Kidney capillary endothelial cell (primary cell): Measurements from ENCODE around the gene PTPRM.

ENCODE experiments used
- DNase-seq: peaks from one replicate; pipeline ENCODE4 v3.0.0-alpha.2; 2018; ENCODE audit warnings: low spot score

Gene PTPRM

DNA sequence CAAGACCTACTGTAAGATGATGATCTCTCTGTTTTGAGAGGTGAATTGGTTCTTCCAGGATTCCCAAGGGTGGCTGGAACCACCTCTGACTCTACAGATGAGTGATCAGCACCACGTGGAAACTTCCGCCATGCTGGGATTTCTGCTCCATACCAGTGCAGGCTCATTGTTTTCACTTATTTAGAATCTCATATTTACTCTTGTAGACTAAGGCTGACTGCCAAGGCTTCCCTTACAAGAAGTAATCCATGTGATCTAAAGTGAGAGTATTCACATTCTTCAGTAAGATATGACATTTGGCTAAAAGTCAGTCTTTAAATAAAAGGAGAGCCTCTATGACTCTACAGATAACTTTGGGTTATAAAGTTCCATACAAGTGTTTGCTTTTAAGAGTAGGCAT lies 719.2 kb downstream of the PTPRM start:
- no peak for DNase-seq

DNA sequence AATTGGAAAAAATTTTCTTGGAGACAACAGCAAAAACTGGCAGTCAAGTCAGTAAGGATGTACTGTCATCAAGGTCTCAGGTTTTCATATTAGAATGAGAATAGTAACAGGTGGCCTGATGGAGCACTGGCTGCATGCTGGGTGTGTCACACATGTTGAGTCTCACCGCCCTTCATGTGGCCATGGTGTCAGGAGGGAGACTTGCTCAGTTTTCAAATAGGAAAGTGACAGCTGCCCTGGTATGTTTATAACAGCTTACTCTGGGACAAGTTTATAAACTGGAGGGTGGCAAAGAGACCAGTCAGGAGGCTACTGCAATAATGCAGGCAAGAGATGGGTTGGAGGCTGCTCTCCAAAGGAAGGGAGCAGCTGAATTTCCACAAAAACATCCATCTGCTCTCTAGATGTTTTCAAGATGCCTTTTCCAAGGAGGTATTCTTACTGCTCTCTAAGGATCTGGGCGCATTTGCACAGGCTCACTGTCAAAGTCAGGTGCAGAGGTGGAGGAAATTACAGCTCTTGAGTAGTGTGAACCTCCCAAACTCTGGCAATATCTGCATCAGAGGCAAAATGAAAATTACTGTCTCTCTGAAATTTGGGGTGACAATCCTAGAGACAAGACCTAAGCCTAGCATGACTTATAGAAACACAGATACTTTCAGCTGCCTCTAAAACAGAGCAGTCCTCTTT lies 720.2 kb downstream of the PTPRM start:
- DNase-seq: no peak

DNA sequence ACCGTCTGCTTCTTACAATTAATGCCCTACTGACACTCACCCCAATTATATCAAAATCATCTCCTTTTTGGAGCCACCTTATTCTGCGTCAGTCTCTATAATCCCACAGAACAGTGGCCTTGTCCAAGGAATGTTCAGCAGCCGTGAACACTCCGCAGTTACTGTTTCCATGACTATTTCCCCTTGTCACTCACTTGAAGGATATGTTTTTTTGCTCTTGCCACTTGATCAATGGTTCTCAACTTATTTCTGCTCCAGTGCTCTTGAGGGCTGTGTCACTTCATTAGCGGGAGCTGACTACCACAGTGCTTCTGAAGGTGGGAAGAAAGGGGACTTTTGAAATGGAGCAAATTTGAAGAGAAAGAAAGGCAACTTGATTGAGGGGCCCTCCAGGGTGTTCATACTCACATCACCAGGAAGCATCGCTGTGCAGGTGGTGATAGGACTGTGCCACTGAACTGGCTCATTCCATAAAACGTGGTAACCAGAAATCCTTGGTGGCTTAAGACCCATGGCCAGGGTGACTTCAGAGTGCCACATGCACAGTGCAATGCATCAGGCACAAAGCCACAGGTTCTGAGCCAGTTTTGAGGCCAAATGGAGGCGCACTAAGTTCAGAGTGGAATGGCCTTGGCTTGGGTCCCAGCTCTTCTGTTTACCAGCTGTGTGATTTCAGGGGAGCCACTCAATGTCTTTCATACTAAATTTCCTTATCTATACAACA lies 721.5 kb downstream of the PTPRM start:
- DNase-seq: no peak

DNA sequence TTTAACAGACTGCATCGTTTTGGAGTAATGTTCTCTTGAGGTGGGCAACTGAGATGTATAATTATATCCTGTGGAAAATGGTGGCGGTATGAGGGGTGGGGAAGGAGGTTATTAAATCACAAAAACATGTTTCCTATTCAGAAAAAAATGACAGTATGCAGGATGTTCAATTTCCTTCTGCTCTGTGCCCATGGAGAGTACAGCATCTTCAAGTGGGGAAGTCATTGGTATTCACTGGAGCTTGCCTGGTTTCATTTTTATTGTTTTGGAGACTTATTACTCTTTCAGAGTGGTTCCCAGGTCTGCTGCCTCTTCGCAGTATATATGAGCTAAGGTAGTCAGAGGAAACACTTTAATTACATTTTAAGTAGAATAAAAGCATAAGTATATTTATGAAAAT lies 723.3 kb downstream of the PTPRM start:
- no peak for DNase-seq

DNA sequence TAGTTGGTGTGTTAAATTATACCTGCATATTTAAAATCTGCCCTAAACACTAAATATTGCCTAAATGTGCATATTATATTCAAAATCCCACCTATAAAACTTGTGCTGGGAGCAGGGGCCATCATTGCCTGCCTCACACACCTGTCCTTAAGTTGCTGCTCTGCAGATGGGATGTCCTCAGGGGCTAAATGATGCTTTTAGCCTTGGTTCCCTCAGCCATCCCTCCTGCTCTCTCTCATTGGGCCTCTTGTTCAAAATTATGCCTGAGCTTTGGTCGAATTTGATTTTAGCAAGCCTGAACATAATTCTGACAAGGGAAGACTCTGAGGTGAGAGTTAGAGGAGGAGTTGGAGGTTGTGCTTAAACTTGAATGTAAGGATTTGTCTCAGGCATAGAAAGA lies 723.8 kb downstream of the PTPRM start:
- no peak for DNase-seq

DNA sequence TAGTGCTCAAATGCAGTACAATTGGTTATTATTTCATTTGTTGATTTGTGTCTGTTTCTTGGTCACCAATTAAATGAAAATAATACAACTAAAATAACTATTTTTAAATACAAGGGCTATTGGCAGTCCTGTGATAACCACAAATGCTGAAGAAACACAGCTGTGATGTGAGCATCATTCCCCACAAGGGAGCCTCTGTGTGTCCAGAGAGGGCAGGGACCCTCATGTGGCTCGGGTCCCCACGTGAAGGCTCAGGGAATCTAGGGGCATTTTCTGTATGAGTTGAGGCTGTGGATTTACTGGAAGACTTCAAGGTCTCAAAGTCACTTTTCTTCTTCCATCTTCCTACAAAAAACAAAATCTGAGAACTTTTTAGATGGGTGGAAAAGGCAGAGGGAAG lies 726.1 kb downstream of the PTPRM start:
- no peak for DNase-seq

DNA sequence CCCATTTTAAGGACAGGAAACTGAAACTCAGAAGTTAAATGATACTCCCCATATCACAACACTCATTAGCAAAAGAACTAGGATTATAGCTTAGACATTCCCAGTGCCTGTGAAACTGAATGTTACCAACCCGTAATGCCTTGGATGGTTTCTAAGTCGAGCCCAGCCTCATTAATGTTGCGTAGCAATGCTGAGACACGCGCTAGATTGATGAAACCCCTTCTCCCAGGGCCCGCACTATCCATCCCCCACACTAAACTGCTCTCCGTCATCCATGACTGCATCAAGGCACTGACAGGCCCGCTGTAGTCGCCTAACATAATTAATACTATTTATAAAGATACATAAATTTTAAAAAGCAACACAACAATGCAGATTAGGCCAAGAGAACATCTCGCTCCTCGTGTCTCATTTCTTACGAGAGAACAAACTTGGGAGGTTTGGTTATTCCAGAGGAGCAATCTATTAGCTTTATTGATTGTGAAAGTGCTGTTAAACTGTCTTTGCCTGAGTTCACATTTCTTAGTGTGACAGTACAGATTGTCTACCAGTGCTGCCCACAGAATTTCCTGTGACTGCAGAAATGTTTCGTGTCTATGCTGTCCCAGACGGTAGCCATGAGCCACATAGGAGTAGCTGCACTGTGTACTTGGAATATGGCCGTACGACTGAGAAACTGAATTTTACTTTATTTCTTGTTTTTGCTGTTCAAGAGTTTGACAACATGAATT lies 729.9 kb downstream of the PTPRM start:
- no peak for DNase-seq

DNA sequence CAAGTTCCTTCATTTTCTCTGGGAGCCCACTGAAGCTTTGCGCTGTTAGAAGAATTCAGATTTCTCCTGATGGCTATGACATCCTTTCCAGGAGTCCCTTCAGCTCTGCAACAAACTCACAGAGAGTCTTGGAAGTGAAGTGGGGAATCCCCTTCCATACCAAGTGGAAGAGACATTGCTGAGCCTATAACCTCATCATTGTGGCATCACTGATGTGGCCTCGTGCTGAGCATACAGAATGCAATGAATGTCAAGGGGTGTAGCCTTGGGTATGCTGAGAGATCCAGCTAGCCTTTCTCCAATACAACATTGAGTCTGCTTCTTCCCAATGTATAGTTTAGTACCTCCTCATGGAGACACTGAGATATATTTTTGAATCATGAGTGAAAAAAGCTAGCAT lies 731.1 kb downstream of the PTPRM start:
- DNase-seq: no peak

DNA sequence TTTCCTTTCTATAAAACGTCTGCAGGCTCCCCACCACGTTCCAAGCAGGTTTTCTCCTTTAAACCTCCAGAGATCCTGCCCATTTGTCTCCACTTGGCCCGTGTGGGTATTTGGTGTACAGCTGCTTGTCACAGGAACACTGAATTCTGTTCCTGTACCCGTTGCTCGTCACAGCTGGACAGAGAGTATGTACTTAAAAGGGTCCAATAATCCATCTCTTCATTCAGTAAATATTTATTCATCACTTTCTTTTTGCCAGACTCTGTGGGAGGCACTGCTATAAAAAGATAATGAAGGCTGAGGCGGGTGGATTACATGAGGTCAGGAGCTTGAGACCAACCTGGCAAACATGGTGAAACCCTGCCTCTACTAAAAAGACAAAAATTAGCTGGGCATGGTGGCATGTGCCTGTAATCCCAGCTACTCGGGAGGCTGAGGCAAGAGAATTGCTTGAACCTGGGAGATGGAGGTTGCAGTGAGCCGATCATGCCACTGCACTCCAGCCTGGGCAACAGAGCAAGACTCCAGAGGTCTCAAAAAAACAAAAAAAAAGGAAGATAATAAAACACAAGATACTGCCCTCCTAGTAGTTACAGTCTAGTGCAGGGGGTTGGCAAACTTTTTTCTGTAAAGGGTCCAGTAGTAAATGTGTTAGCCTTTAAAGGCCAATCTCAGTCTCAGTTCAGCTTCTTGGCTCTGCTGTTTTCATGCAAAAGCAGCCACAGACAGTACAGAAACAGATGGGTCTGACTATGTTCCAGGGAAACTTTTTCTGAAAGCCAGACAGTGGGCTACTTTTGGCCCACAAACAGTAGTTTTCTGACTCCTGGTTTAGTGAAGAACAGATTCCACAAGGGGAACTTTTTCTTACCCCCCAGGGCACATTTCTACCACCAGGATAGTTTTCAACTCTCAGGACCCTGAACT lies 732.2 kb downstream of the PTPRM start:
- DNase-seq: no peak

DNA sequence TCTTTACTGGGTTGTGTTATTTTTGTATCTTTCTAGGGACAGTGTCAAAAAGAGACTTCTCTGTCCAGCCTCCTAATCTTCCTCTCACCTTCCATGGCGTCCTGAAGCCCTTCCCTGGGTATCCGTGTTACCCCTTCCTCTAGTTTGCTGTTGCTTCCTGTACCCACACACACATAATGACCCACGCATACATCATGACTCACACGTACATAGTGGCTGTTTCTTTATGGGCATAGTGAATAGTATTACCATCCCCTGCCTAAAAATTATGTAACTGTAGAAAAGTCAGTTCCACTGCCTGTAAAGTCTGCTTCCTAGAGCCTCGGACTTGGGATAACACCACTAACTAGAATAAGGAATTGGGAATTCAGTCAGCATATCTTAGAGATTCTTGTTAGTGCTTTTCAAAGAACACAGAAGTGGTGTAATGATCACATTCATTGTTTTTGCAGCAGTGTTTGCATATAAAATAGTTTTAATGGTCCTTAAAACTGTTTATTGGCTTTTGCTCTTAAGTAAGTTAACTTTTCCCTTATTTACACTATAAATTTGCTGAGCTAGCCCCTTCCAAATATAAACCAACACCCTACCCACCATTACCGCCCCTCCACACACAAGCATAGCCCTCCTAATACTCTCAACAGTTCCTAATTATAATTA lies 733.8 kb downstream of the PTPRM start:
- DNase-seq: peak; percentile 4

DNA sequence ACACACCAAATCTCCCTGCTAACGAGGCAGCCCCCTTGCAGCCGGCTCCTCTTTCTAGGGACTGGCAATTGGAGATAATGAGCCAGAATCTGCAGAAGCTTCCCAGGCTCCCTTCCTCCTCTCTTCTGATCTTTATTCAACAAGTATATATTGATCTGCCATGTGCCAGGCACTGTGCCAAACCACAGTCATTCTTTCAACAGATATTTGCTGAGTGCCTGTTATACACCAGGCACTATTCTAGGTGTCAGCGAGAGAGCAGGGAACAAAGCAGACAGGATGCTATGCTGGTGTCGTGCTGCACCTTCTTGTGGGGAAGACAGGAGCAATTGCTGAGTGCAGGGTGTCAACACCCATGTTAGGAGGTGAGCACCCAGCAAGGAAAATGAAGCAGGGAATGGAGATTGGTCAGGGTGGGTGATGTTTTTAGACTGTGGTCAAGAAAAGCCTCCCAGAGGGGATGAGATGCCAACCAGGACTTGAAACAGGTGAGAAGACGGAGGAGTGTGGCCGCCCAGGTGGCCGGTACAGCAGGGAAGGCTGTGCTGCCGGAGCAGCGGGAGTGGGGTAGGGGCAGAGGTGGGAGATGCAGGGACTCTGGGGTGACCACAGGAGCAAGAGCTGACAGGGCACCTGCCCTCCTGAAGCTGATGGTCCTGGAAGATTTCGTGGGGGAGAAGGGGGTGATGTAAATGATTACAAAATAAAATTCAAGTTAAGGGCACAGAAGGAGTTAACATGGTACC lies 734.5 kb downstream of the PTPRM start:
- no peak for DNase-seq

DNA sequence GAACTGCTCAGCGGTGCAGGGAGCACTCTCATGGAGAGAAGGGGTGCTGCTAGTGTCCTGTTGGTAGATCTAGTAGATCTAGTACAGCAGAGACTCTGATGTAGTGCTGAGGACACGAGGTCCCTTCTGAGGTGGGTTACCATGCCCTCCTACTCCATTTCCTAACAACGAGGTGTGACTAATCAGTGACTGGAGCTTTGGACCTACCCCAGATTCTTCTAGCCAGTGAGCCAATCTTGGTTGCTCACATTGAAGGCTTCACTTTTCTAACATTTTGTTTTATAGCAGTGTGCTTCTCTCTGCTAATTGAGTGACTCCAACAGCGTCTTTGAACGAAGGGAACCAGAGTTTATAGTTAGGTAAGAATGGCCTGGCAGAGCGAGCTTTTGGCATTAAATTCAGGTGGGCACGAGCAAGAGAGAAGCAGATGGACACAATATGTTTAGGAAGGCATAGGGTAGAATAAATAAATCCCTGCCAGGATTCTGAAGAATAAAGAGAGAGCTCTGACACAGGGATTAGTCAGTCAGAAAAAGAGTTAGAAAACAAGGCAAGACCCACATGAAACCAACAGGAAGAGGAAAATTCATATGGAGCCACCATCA lies 736.1 kb downstream of the PTPRM start:
- peak; percentile 21 for DNase-seq

DNA sequence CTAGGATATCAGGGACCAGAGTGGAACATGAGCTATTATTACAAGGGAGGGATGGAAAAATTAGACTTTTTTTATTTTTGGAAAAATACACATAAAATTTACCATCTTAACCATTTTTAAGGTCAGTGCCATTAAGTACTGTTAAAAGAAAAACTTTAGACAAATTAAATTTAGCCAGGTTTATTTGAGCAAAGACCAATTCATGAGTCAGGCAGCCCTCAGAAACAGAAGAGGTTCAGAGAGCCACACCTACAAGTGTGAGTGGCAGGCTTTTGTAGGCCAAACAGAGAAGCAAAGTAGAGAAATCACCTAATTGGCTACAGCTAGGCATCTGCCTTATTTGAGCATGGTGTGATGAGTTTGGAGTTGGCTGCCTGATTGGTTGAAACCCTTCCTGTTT lies 740.8 kb downstream of the PTPRM start:
- no peak for DNase-seq

DNA sequence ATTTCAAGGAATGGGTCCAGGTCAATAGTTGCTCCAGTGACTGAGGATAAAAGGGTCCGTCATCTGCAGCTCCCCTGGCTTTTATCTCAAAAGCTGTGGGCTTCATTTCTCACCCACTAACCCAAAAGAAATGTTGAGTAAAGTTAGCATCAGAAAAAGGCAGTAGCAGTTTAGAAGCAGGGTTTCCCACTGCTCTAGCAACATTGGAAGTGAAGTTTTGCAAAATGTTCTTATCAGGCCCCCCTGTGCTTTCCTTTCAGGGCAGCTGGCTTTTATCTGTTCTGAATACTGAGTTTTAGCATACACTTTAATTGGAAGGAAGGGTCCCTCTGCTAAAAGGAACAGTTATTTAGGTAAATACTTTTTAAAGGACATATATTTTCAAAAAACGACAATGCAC lies 745.9 kb downstream of the PTPRM start:
- no peak for DNase-seq

DNA sequence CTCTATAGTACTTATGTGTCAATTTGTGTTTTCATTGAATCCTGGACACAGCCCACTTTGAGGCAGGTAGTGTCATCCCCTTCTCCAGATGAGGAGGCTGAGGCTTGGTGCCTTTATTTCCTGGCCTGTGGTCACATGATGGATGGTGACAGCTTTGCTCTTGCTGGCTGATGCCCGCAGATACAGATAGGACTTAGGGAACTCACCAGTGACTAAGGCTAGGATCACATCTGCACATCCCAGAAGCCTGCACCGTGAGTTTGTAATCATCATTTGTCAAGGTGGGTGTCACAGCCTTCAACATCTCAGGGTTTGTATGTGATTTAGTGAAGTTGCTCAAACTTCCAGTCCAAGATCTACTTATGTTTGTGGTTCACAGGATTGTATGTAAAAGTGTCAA lies 747.0 kb downstream of the PTPRM start:
- DNase-seq: no peak

DNA sequence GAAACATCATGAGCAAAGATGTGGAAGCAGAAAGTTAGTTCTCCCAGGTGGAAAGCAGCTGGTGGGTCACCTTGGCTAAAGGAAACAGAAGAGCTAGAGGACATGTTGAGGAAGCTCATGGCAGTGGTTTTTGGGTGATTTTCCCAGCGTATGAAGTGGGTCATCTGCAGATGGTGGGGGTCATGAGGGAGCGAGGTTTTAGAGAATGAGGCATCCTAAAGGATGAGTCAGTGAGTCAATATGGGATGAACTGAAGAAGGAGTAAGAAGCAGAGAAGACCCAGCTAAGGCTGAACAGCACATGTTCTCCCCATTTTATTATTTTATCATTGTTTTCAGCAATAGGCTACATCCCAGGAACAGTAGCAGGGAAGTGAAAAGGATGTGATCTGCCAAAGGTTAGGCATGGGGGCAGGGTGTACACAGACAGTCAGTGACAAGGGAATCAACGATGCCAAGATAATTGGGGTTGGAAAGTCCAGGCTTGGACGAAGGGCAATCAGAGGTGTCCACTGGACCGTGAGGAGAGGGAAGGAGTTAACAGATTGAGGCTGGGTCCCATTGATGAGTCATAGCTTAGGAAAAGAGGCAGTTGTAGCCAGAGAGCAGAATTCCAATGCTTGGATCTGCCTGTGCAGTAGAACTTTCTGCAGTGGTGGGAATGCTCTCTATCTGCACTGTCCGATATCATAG lies 752.8 kb downstream of the PTPRM start:
- no peak for DNase-seq

DNA sequence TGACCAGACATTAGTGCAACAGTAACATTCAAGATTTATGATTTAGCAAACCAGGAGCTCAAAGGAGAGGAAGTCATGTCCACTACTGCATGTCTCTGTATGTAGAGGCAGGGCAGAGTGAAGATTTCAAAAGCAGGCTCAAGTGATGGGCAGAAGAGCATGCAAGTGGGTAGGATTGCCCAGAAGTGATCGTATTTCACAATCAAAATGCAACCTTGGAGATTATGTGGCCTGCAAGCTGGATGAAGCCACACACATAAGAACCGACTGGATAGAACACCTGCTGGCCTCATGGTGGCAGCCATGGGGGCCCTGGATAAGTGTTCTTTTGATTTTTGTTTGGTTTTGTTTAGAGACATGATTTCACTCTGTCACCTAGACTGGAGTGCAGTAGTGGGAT lies 755.4 kb downstream of the PTPRM start:
- DNase-seq: no peak

DNA sequence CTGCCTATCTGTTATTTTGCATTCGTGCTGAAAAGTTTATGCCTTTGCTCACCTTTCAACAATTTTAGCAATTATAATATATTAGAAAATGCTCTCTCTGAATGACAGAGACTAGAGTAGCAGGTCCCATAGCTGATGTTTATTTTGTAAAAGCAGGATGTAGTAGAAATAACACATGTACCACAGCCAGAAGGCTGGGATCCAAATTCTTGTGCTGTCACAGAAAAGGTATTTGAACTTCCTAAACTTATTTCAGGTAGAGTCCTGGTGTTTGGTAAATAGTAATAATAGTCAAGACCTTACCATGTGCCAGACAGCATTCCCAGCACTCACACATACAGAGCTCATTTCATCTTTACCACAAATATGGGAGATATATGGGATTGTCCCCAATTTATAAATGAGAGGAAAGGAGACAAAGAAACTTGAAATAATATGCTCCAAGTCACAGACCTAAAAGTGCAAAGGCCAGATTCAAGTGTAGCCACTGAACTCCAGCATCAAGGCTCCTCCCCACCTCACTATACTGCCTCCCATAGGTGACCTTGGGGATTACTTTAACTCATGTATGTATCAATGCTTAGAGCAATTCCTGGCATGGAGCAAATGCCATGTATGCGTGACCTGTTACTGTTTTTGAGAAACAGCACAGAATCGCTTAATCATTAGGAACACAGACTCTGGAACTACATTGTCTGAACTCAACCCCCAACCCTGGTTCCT lies 757.4 kb downstream of the PTPRM start:
- no peak for DNase-seq

DNA sequence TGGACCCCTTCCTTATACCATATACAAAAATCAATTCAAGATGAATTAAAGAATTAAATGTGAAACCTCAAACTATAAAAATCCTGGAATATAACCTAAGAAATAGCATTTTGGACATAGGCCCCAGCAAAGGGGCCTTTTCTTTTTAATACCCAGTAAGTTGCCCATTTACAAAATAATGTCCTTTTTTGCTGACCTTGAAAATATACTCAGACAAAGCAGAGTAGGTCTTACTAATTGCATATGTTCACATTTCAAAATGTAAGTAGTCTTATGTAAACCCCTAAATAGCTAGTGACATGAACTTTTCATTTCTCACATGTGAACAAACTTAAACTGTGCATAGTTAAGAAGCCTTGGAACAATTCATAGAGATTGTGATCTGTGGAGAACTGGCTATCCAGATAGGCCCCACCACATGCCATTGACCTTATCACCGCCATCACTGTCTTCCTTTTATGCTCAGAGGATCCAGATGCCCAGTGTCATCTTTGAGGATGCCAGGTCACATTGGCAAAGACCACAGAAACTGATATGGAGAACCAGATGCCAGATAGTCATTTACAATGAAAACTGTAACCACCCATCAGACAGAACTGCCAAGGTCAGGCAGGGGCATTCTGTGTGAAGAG lies 759.8 kb downstream of the PTPRM start:
- no peak for DNase-seq
